ENCODE data around the gene RPS18. TPM values are rescaled to one million over a fixed set of nuclear protein-coding genes. Genes with fewer than 3 reads are reported as not detected.

The RPS18 gene
- total and polyA plus RNA-seq, 9 of the 15 experiments (the other 6 are each of a cell fraction or from before 2014, with no cell fraction given) = 5,023 to 17,516 (median 8,131) TPM

GRCh38 chr6:33248643-33248931, 23.3 kb upstream of the RPS18 start (continued):
- TF ChIP-seq REST (IDR thresholded peaks at IDR 0.05; ENCODE audit: borderline replicate concordance) (no peak), REST (CRISPR knock-in tag; IDR thresholded peaks at IDR 0.05; ENCODE audit: low read depth) (no peak), ZC3H8 (IDR thresholded peaks at IDR 0.05) (no peak), SMAD4 (CRISPR knock-in tag; conservative IDR thresholded peaks at IDR 0.05) (0 out of 2 replicates have a peak, but pooled peaks have one; percentile 69), MITF (IDR thresholded peaks at IDR 0.05) (no peak), POLR2B (IDR thresholded peaks at IDR 0.05; ENCODE audit: low read depth, partially characterized antibody) (no peak), ZNF507 (tag; conservative IDR thresholded peaks at IDR 0.05) (no peak), HDAC6 (IDR thresholded peaks at IDR 0.05; ENCODE audit: low read depth, low read length) (no peak), DEAF1 (CRISPR knock-in tag; IDR thresholded peaks at IDR 0.05) (no peak), RAD21 (CRISPR knock-in tag; conservative IDR thresholded peaks at IDR 0.05 in 1 of 2, IDR thresholded peaks at IDR 0.05 in 1 of 2) (no peak), ZNF165 (CRISPR knock-in tag; IDR thresholded peaks at IDR 0.05; ENCODE audit: borderline replicate concordance) (no peak), ZNF707 (CRISPR knock-in tag; conservative IDR thresholded peaks at IDR 0.05) (no peak), KLF6 (CRISPR knock-in tag; IDR thresholded peaks at IDR 0.05; ENCODE audit: borderline replicate concordance) (no peak), ETV6 (IDR thresholded peaks at IDR 0.05; ENCODE audit: borderline replicate concordance in 1 of 2, low read depth in 2 of 2, low read length in 1 of 2) (no peak), ETV6 (CRISPR knock-in tag; IDR thresholded peaks at IDR 0.05; ENCODE audit: borderline replicate concordance) (no peak), EZH2 (IDR thresholded peaks at IDR 0.05; ENCODE audit: borderline replicate concordance, low read depth, low read length) (no peak), ZNF655 (CRISPR knock-in tag; IDR thresholded peaks at IDR 0.05) (no peak), CXXC5 (CRISPR knock-in tag; IDR thresholded peaks at IDR 0.05) (no peak)

Measured in K562 (cell line).